Left cardiac atrium (tissue), 4 donors: Measurements from ENCODE around the gene RELN. TPM values are rescaled to one million over a fixed set of nuclear protein-coding genes. Genes with fewer than 3 reads are reported as not detected.
"Not testable (repeated sequence)": the region's sequence is repeated elsewhere in the genome, so short reads cannot be mapped to it uniquely, and the experiment has no call there.

Experiments used
- ATAC-seq, 2 donors: fragments of 200-7000 bp; cut with Tn5 transposase; one replicate each; pipeline ENCODE4 v1.9.1; 2020; ENCODE audit warnings: mild to moderate bottlenecking in 2 of 2, moderate library complexity in 2 of 2
- DNase-seq: peaks from one replicate; pipeline ENCODE4 v3.0.0-alpha.2; 2020
- intact Hi-C, 2 donors: fragments of 100-400 bp; cut with DNase I; formaldehyde crosslinking; loops; one replicate each; pipeline versions ENCODE4 v1.14.1 to v1.15.1; 2022 to 2023
- long read RNA-seq: library from polyadenylated mRNA; unstranded; transcript quantifications from one replicate; pipeline ENCODE4 v2.0.0, GENCODE V29; 2021
- total RNA-seq, 2 donors: library from RNA; stranded (reverse); fragmentation: NEBNext Ultra II Directional; extraction: Animal tissue kit (Norgen Biotek cat#: 25700); gene quantifications; one replicate each; pipeline ENCODE4 v1.2.1, GENCODE V29; 2021
- donor health status: DM: no; HTN: yes; CAD: no.
- donor health status: DM: no; HTN: yes; CAD: no; lungs with severe emphysema.
- donor health status: DM: yes; HTN: yes; CAD: no.
- donor health status: Dilated cardiomyopathy.

Gene RELN
- 1 to 10 TPM; 3.3 to 3.6 TPM for total RNA-seq
- long read RNA-seq, partial matches to known transcripts: 4 of 4 reads
- long read RNA-seq, other reads (novel, unspliced or antisense): 0 of 4 reads

DNA sequence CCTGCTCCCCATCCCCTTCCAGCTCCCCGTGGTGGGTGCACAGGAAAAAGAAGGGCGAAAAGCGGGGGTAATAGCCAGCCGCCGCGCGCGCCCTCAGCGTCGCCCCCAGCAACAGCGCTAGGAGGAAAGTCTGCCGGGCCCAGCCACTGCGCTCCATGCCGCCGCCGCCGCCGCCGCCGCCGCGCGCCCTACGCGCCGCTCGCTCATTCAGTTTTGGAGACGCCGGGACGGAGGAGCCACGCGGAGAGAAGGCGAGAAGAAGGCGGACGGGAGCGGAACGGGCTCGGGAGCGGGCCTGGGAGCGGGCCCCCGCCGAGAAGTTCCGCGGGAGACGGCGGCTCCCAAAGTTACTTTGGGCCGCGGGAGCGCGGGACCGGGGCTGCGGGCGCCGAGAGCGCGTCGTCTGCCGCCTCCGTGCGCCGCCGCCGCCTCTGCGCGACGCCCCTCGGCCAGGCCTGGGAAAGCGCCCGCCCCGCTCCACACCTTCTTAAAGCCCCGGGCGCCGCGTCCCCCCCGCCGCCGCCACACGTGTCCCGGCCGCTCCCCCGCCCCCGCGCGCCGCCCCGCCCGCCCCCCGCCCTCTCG lies at the start of gene RELN:
RELN (minus strand) TSS at position 459 of the 585 bp plus-strand sequence; CDS start at position 157, 302 bp downstream.
- DNase-seq (peak; percentile 27), ATAC-seq (peak; percentile 41 to 49)
- intact Hi-C loops: no loop called here

DNA sequence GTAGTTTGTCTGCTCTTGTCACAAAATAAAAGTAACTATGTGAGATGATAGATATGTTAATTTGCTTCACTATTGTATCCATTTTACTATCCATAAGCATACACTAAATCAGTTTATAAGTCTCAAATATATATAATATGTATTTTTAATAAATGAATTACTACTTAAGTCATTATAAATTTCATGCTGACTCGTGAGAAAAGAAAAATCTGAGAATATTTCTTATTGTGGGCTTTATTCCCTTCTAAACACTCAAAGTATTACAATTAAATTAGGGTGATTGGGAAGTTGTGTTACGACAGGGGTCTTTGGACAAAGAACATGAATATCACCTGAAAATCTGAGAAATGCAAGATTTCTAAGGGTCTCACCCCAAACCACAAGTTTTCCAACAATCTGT lies 48.7 kb upstream of the RELN start:
- ATAC-seq (no peak), DNase-seq (no peak)
- intact Hi-C loops: no loop called here

DNA sequence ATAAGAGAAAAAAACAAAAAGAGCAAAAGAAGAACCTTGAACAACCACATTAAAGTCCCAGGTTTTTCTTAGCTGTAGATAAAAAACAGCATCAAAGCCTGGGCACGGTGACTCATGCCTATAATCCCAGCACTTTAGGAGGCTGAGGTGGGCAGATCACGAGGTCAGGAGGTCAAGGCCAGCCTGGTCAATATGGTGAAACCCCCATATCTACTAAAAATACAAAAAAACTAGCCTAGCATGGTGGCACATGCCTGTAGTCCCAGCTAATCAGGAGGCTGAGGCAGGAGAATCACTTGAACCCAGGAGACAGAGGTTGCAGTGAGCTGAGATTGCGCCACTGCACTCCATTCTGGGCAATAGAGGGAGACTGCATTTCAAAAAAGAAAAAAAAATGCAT lies 47.4 kb upstream of the RELN start:
- ATAC-seq, intact Hi-C loops, DNase-seq: not testable (repeated sequence)

DNA sequence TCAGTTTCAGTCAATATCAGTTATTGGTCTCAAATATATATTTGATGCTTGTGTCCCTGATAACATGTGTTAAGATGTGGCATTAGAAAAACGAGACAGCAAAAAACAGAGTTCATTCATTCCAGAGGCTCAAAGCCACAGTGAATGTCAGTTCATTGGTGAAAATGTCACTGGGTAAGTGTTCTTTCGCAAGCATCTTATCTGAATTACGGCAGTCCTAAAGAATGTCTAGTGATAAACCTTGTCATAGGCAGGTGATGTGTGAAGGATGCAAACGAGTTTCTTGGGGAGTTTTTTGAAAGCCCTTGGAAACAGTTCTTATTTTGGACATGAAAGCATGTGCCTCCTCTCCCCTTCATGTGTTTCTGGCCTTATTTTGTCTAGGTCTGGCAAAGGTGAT lies 45.9 kb upstream of the RELN start:
- no peak for ATAC-seq
- intact Hi-C loops: no loop called here

DNA sequence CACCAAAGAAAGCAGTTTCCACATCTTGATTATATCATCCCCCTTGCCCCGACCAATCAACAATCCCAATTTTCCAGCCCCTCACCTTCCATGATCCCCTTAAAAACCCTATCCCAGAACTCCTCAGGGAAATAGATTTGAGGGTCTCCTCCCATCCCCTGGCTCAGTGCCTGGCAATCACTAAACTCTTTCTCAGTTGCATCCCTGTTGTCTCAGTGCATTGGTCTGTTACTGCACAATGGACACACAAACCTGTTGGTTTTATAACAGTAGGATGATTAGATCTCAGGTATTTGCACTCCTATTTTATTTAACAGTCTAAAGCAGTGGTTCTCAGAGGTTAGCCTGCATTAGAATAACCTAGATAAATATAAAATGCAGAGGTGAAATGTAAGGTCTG lies 45.2 kb upstream of the RELN start:
- intact Hi-C loops: no loop called here
- no peak for ATAC-seq
- no peak for DNase-seq

More for the DNA sequence above, 45.9 kb upstream of the RELN start:
- DNase-seq: no peak

DNA sequence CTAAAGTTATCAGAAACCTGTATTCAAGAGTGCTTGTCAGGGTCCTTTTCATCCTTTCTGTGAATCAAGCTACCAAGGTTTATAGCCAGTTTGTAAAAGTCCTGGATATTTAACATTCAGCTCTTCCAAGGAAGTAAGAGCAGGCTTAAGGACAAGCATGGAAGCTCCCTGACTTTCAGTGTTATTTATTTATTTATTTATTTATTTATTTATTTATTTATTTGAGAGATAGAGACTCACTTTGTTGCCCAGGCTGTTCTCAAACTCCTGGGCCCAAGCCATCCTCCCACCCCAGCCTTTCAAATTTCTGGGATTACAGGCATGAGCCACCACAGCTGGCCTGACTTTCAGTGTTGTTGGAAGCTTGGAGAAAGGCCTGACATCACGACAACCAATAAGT lies 44.4 kb upstream of the RELN start:
- ATAC-seq (no peak), DNase-seq (no peak)
- intact Hi-C loops: no loop called here

DNA sequence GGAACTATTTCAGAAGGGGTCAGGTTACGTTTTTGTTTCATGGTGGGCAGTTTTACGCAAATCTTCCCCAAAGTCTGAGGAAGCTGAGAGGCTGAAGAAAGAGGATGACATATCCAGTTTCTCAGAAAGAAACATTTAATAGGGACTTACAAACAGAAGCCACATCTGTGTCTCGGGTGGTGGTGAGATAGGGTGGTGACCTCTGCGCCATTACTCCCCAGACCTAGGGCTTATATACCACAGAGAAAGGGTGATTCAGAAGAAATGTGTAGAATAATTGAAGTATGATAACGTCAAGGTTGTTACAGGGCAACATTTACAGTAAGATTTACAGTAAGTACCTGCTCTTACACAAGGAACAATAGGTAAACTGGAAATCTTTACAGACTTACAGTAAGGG lies 43.0 kb upstream of the RELN start:
- DNase-seq: no peak
- intact Hi-C loops: no loop called here
- ATAC-seq: no peak

DNA sequence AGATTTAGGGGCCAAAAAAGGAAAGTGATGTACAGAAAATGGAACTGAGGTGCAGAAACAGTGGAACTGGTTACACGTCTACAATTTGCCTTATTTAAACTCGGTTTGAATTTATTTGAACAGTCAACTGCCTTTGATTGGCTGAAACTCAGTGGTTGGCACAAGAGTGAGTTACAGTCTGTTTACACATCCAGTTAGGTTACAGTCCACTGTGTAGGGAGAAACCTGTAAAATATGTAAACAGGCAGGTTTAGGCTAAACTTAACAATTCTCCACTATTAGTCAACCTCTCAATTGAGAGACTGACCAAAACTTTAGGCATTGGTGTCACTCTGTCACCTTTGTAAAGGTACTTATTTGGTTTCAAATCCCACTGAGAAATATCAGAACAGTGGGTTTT lies 40.3 kb upstream of the RELN start:
- no peak for ATAC-seq
- intact Hi-C loops: no loop called here
- DNase-seq: no peak

DNA sequence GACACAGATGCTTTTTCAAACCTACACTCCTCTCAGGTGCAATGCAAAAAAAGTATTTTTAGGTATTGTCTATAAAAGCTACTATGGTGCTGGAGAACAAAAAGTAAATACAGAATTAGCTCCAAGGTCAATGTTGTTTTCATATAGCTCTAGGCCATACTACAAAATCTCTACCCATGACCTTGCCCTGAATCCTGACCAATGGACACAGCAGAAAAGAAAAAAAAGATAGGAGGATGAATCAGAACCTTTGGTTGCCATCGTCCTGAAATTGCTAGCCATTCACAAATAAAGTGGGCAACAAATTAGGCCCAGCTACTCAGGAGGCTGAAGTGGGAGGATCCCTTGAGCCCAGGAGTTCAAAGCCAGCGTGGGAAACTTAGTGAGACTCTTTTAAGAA lies 35.2 kb upstream of the RELN start:
- DNase-seq (no peak), ATAC-seq (no peak)
- intact Hi-C loops: no loop called here

DNA sequence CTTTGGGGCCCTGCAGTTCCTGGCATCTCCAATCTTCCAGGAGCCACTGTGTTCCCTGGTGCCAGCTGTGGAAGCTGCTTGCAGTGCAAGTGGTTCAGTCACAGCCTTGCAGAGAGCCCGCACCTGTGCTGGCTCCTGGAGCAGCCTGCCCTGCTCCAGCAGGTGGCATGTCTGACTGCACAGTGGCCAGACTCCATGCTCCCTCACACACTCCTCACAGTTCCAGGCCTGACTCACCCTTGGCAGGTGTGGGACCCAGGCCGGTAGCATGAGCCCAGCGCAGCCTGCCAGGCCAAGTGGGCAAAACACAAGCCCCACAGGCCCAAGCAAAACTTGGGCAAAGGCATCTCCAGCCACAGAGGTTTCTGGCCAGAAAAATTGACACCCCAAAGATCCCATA lies 33.6 kb upstream of the RELN start:
- intact Hi-C loops: no loop called here
- ATAC-seq: no peak

DNA sequence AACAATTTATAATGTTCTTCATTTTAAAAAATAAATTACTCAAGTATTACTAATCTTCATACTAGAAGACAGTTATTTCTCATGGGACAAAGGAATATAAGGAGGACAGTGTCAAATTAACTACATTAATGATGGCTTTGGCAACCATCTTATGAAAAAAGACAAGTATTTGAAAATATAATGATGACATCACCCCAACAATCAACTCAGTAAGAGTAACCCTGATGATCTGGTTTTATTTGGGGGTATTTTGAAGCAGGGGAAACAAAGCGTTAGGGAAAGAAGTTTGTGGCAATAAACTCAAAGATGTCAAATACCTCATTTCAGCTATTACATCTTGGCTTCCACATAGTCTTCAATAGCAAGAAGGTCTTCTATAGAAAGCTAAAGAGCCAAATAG lies 29.0 kb upstream of the RELN start:
- no peak for ATAC-seq
- DNase-seq: no peak
- intact Hi-C loops: no loop called here

More for the DNA sequence above, 33.6 kb upstream of the RELN start:
- no peak for DNase-seq

DNA sequence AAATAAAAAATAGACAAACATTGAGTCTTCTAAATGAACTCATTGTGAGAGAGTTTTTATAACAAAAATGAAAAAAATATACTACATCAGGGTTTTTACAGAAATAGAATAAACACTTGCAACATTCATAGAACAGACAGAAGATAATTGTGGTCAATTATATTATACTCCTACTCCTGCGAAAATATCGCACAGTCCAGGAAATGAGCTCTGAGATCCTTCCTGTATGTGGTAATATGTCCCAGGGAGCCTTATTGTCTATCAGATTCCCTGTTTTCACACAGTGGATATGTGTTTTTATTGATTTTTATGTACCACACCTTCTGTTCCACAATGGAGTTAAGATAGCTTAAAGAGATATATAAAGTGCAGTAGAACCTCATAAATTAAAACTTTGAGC lies 27.5 kb upstream of the RELN start:
- no peak for ATAC-seq
- intact Hi-C loops: no loop called here
- no peak for DNase-seq

DNA sequence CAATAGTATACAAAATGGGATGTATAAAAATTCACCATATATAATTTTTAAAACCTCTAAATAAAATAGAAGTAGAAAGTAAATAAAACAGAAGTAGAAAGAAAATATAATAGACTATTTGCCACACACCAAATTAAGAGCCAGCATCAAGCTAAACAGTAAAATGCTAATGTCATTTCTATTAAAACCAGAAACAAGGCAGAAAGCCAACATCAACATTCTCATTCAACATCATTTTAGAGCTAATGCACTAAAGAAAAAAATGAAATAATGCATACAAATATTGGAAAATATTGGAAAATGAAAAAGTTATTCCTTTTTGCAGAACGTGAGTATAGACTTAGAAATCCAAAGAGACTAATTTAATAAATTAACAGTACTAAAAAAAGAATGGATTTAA lies 23.4 kb upstream of the RELN start:
- ATAC-seq (no peak), DNase-seq (no peak)
- intact Hi-C loops: no loop called here

DNA sequence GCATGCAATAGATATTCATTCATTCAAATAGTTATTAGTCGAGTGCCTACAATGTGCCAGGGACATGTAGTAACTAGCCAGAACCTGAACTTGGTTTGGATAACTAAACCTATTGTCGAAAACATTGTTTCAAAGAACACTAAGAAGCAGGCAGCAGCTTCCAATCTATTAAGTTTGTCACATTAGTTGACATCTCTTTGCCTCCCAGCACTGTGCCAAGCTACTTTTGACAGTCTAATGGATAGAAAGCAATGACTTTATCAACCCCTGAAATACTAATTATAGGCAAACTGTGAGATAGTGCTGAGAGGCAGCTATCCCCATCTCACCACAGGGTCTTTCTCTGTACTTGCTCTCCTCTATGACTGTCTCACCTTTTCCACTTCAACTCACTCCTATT lies 22.4 kb upstream of the RELN start:
- ATAC-seq (no peak), DNase-seq (no peak)
- intact Hi-C loops: no loop called here

DNA sequence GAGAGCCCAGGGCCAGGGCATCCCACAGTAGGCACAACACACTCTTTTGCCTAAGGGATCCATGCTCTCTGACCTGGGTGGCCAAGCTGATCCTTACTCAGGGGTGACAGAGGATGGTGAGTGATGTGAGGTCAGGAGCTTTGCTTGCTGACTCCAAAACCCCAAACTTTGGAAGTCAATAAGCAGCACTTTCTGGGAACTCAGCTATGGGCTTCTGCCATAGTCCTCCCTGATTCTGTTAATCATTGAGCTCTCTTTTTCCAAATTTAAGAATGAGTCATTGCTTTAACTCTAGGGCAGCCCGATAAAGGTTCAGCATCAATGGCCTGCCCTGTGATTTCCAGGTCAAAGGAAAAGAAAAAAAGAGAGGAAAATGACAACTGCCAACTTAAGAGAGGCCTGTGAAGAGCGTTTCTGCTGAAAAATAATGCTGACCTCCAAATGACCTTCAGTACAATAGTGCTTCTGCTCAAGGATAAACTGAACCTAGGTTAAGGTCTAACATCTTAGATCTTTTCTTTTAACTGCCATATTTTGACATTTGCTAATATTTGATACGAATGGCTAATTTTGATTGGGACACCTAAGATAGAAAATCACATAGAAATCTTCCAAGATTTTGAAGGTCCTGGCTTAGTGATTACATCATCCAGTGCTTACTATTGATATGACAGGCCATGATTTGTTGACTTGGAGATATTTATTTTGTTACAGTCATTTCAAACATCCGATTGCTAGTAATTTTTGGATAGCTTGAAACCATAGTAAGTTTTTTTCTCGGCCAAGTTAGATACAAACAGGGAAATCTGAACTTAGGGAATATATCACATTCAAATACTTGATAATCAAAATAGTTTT lies 20.8 kb upstream of the RELN start:
- intact Hi-C loops: no loop called here
- DNase-seq (no peak), ATAC-seq (no peak)

DNA sequence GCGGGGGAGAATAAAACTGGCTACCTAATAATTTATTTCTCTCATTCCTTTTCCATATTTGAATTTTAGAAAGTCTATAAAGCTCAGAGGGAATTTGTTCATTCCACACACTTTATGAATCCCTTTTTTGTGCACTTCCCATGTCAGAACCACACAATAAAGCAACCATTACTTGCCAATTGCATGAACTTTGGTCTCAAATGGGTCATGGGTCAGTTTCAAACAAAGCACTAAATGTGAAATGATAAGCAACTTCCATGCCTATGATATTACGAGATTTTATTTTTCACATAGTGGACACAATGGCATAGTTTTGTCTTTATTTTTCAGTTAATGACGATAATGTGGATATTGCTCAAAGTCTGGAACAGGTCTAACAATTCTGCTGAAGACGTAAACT lies 18.6 kb upstream of the RELN start:
- ATAC-seq: no peak
- intact Hi-C loops: no loop called here

DNA sequence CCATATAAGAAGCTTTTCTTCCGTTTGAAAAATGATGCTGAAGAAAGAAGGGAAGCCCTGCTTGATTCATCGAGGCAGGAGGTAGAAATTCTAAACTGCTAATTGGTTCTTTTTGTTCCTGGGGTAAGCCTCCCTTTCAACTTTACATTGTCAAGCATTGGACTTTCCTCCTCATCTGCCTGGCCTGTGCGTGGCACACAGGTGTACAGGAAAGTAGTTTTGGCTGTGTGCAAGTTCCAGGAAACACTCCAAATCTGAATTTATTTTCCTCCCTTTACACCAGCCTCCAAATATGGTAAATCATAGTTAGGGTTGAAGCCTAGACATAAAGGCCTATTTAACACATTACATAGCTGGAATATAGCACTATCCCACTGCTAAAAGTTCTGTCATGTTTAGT lies 18.2 kb upstream of the RELN start:
- intact Hi-C loops: no loop called here
- DNase-seq (no peak), ATAC-seq (no peak)

More for the DNA sequence above, 18.6 kb upstream of the RELN start:
- no peak for DNase-seq

DNA sequence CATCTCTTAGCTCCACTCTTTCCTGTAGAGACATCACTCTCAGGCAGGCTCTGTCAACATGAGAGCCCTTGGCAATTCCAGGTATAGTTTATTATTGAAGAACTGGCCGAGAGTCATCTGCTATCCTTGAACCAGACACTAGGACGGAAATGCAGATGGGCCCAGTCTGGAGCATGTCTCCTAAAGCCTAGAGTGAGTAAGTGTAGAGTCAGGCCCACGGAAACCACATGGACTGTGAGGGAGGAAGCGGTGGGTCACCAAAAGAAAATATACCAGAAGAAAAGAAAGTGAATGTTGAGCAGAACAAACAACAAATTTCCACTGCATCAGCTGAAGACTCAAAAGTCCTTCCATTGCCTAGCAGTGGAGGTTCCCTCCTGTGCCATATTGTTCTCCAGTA lies 15.7 kb upstream of the RELN start:
- DNase-seq (no peak), ATAC-seq (no peak)
- intact Hi-C loops: no loop called here

DNA sequence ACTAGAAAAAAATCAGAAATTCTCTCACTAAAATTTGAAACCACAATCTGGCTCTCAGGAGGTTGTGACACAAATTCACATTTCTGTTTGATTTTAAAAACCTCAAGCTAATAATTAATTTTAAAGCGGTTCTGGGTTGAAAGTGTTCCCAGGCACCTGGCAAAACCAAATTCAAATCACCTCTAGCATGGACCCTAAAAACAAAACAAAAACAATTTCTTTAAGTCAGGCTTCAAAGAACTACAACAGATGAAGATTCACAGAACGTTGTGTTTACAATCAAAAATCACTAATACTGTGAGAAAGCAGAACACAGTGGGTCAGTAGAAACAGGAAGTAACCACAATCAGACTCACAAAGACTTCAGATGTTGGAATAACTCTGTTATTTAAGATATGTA lies 7.2 kb upstream of the RELN start:
- intact Hi-C loops: no loop called here
- DNase-seq (no peak), ATAC-seq (no peak)

DNA sequence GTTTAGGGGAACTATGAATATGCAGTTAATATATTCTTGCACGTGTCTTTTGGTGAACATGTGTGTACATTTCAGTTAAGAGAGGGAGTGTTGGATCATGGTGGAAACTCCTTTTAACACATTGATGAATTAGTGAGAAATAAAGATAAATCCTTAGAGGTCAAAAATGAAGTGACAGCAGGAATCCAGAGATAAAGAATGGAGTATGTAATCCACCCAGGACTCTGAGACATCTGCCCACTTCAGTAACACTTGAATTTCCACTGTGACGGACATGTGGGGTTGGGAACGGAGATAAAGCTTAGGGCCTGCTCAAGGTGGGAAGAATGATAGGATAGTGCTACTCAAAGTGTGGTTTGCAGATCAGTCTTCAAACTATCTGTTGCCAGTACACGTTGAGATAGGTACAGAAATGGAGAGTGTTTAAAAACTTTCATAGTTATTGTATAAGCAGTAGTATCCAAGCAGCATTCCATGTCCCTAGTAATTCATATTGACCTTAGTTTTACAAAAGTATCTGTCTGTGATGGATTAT lies 6.6 kb upstream of the RELN start:
- no peak for ATAC-seq
- intact Hi-C loops: no loop called here
- DNase-seq: no peak

DNA sequence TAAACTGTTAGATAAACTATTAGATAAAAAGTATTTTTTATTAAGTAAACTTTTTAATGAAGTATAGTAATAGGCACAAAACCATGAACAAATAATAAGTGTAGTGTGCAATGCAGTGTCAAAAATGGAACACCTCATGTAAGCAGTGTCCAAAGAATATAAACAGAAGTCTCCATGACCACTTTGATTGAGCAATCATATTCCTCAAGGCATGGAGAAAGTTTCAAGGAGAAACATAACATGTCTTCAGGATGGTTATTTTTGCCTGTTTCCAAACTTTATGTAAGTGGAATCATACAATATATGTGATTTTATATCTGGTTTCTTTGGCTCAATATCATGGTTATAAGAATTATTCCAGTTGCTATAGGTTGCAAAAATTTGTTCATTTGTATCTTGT lies 6.1 kb upstream of the RELN start:
- DNase-seq (no peak), ATAC-seq (no peak)
- intact Hi-C loops: no loop called here
